Vagina (tissue), 2 donors: ENCODE data around the gene ANHX. TPM values are rescaled to one million over a fixed set of nuclear protein-coding genes. Genes with fewer than 3 reads are reported as not detected.

Experiments
- DNase-seq, 2 donors: peaks; one replicate each; pipeline ENCODE4 v3.0.0-alpha.2; 2017; ENCODE audit errors: extremely low spot score in 2 of 2
- H3K27ac ChIP-seq: fragments of 200-600 bp; sonication (generic); one replicate; pipeline ENCODE4 v1.5.1; 2019
- H3K27me3 ChIP-seq: fragments of 200-600 bp; sonication (generic); one replicate; pipeline ENCODE4 v1.5.1; 2019
- H3K36me3 ChIP-seq, 2 donors: fragments of 200-600 bp; sonication (generic); one replicate each; pipeline ENCODE4 v1.5.1; 2017 to 2019
- H3K4me1 ChIP-seq: fragments of 200-600 bp; sonication (generic); one replicate; pipeline ENCODE4 v1.5.1; 2019
- H3K4me3 ChIP-seq, 2 donors: fragments of 200-600 bp; sonication (generic); 1 replicate in 1 of 2; 2 replicates in 1 of 2; pipeline ENCODE4 v1.5.1; 2016 to 2019
- H3K9me3 ChIP-seq: fragments of 200-600 bp; sonication (generic); one replicate; pipeline ENCODE4 v1.5.1; 2019
- POLR2A ChIP-seq, 2 donors: fragments of 450-650 bp; IDR thresholded peaks; one replicate each; pipeline ENCODE4 v1.6.1; 2017; ENCODE audit warnings: antibody characterized with exemption in 2 of 2, mild to moderate bottlenecking in 2 of 2, moderate library complexity in 2 of 2
- POLR2AphosphoS5 ChIP-seq, 2 donors: sonication (generic); formaldehyde crosslinking; IDR thresholded peaks; one replicate each; pipeline ENCODE4 v1.9.0; 2017; ENCODE audit warnings: antibody characterized with exemption in 2 of 2, mild to moderate bottlenecking in 2 of 2, low read depth in 1 of 2; ENCODE audit not compliant: insufficient read depth in 1 of 2
- intact Hi-C: fragments of 100-400 bp; cut with DNase I; formaldehyde crosslinking; loops from one replicate; pipeline ENCODE4 v1.15.1; 2023
- small RNA-seq: library from RNA; depleted of rRNA; stranded (forward); fragments of <200 nt; gene quantifications from one replicate; pipeline ENCODE3, GENCODE V24; 2016
- total RNA-seq: library from RNA; depleted of rRNA; stranded (reverse); fragments of >200 nt; gene quantifications from one replicate; pipeline ENCODE4 v1.2.3, GENCODE V29; 2016
- TF ChIP-seq, protein P1 (sequence below), 3 experiments: fragments of 450-650 bp in 2 of 3; fragments of 200-600 bp in 1 of 3; sonication (generic) in 1 of 3; IDR thresholded peaks; one replicate each; pipeline ENCODE4 v1.5.1; 2017 to 2019; ENCODE audit warnings: antibody characterized with exemption in 3 of 3, mild to moderate bottlenecking in 2 of 3, moderate library complexity in 2 of 3

ANHX gene
- total RNA-seq, 1 donor from 2014 or later = not detected

DNA sequence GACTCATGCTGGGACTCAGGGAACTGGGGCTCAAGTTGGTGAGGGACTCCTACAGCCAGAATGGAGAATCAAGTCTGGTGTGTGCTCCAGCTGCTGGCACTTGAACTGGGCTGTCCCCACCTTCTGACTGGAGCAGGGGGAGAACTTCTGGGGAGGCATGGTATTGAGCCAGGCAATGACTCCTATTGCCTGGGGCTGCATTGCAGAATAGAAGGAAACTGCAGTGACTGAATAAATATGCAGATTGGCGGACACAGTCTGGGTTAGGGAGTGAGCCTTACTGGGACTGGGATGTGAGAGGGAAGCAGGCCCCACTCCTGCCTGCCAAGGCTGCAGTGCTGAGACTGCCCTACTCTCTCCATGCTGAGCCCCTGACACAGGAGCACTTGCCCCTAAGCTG, 63.2 kb downstream of the ANHX start:
- H3K27me3 ChIP-seq = no peaks in the 10 kb centered on the region
- no peak for DNase-seq
- TF ChIP-seq, protein P1, sequence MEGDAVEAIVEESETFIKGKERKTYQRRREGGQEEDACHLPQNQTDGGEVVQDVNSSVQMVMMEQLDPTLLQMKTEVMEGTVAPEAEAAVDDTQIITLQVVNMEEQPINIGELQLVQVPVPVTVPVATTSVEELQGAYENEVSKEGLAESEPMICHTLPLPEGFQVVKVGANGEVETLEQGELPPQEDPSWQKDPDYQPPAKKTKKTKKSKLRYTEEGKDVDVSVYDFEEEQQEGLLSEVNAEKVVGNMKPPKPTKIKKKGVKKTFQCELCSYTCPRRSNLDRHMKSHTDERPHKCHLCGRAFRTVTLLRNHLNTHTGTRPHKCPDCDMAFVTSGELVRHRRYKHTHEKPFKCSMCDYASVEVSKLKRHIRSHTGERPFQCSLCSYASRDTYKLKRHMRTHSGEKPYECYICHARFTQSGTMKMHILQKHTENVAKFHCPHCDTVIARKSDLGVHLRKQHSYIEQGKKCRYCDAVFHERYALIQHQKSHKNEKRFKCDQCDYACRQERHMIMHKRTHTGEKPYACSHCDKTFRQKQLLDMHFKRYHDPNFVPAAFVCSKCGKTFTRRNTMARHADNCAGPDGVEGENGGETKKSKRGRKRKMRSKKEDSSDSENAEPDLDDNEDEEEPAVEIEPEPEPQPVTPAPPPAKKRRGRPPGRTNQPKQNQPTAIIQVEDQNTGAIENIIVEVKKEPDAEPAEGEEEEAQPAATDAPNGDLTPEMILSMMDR (IDR thresholded peaks at IDR 0.05) = no peak
- TF ChIP-seq POLR2A (IDR thresholded peaks at IDR 0.05) (no peak), POLR2AphosphoS5 (IDR thresholded peaks at IDR 0.05; ENCODE audit: insufficient read depth in 1 of 2, low read depth in 1 of 2) (no peak)
- H3K9me3 ChIP-seq = peaks cover 7% of the 10 kb centered on the region
- H3K4me1 ChIP-seq = no peaks in the 10 kb centered on the region
- no peak overlapping the region for H3K4me3 ChIP-seq
- H3K36me3 ChIP-seq = no peaks in the 10 kb centered on the region
- intact Hi-C loops = no loop called here
- H3K27ac ChIP-seq = no peak overlapping the region

Small RNAs within 50 kb of the gene (small RNA-seq; reads per million reads assigned to genes)
- gene RF00019 = not detected
- gene RNU6-717P = not detected

Other genes with a start within 250 kb of the ANHX start
- 11.8 TPM for gene ZNF26, start 249.5 kb downstream of the ANHX start, total RNA-seq
- gene ZNF84, start 198.4 kb downstream of the ANHX start, total RNA-seq = 24.6 TPM
- gene ZNF140, start 155.0 kb downstream of the ANHX start, total RNA-seq = 9.3 TPM
- gene ZNF891, start 105.6 kb downstream of the ANHX start, total RNA-seq = 3.4 TPM
- gene ZNF10, start 105.2 kb downstream of the ANHX start, total RNA-seq = 10.8 TPM
- gene ZNF268, start 54.4 kb downstream of the ANHX start, total RNA-seq = 9.1 TPM